GM21737 (cell line): ENCODE results near the gene MRPS22.

Source experiments
- ATAC-seq: cut with Tn5 transposase; IDR thresholded peaks from one replicate; pipeline ENCODE4 v1.9.1; 2021; ENCODE audit warnings: mild to moderate bottlenecking, moderate library complexity; ENCODE audit not compliant: unreplicated experiment

Gene MRPS22

GRCh38 chr3:139311557-139311956, 32.3 kb upstream of the MRPS22 start:
- ATAC-seq, result no peak

GRCh38 chr3:139312416-139312815, 31.4 kb upstream of the MRPS22 start:
- ATAC-seq, result no peak

DNA sequence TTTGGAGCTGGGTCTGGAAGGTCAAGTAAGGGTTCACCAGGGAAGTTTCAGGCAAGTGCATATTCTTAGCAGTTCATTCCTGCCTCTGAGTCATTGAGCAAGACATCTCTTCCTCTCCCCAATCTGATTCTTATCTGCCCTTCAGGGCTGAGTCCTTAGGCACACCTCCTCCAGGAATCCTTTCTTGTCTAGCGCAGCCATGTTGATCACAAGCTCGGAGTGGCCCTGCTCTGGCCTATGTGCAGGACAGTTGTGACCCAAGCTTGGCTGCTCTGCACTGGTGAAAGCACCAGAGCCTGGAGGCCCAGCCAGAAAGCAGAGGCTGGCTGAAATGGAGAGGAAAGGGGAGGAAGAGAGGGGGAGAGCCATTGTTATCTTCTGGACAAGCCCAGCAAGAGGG, 30.9 kb upstream of the MRPS22 start:
- no peak for ATAC-seq

GRCh38 chr3:139313921-139314320, 29.9 kb upstream of the MRPS22 start:
- no peak for ATAC-seq

DNA sequence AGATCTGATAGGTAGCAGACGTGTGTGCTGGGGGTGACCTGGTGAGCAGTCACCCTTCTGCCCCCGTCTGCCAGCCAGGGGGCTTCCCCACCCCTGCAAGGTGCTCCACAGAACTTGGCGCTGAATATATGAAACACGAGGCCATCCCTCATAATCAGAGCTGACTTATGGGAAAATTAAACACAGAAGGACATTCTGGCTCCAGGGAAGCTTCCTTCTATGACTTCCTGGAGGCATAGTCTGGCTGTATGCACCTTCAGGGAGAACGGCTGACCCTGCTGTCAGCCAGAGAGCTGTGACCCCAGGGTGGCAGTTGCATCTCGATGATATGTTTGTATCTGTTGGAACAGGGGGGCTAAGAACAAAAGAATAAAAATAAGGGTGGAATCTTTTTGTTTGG, 26.6 kb upstream of the MRPS22 start:
- ATAC-seq, result no peak

- no peak for ATAC-seq
Measured at GRCh38 chr3:139317660-139318430, 26.0 kb upstream of the MRPS22 start.

DNA sequence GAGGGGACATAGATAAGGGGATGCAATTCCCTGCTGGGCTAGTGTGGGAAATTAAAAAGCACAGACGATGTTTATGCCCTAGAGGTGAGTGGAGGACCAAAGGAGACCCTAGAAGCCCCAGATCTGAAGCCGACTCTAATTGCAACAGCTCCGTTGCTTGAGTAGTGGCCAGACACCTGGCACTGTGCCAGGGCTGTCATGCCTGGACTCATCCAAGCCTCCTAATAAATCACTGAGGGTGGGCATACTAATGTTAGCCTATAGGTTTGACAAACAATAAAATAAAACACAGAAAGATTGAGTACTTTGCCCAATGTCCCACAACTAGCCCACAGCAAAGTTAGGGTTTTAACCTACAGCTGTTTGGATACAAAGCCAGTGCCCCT, 25.4 kb upstream of the MRPS22 start:
- no peak for ATAC-seq

DNA sequence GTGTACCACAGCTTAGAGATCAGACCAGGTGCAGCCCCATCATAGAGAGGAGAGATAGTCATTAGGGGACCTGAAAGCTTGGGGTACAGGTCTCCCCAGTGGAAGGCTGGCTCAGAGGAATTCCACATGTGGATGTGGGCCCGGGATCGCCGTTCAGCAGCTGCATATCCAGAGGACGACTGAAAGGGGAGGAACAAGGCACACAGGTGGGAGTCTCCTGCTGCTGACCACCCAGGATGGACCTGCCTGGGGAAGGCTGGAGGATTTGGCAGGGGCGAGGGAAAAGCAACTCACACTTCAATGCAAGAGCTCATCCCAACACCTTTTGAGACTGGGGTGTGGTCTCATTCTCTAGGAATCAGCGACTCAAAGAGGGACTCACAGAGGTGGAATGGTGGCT, 25.0 kb upstream of the MRPS22 start:
- ATAC-seq, result no peak

GRCh38 chr3:139319428-139320402, 24.1 kb upstream of the MRPS22 start:
- no peak for ATAC-seq

DNA sequence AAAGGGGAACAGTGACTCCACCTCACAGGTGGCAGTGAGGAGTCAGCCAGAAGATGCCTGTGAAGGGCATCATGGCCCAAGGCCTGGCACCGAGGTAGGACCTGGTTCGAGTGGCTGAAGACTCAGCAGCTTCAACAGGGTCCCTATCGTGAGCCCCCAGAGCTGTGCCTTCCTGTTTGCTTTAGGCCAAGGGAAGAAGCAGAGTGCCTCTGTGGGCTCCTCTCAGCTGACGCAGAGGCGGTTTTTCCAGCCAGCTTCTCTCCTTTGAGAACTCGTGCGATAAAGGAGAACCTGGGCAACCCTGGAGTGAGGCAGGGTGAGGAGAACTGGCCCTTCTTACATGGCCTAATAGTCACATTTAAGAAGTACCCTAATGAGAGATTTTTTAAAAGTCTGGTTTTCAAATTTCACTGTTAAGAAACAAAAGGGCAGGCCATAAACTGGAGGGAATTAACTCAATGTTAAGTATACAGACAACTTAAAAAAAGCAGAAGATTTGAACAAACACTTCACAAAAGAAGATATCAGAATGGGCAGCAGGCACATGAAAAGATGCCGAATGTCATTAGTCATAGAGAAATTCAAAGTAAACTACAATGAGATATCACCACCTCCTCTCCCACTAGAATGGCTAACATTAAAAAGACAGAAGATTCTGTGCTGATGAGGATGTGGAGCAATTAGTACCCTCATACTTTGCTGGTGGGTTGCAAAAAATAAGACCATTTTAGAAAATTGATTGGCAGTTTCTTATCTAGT, 23.1 kb upstream of the MRPS22 start:
- no peak for ATAC-seq

- no peak for ATAC-seq
Measured at GRCh38 chr3:139322346-139322745, 21.5 kb upstream of the MRPS22 start.

- no peak for ATAC-seq
Measured at GRCh38 chr3:139323146-139323545, 20.7 kb upstream of the MRPS22 start.

GRCh38 chr3:139324456-139324855, 19.4 kb upstream of the MRPS22 start:
- no peak for ATAC-seq

DNA sequence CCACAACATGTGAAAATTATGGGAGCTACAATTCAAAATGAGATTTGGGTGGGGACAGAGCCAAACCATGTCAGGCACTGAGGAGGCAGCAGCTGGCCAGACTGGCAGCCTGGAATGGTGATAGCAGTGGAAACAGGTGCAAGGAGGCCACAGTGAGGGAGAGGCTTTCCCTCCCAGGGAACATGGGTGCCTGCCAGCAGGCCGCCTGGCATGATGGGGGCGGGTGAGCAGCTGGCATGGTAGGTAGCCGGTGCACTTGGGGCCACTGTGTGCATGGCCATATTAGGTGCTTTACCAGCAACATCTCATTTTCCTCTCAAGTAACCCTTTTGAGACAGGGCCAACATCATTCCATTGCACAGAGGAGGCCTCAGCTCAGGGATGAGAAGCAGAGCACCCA, 18.3 kb upstream of the MRPS22 start:
- ATAC-seq, result no peak

- ATAC-seq, result no peak
Measured at GRCh38 chr3:139326131-139326530, 17.7 kb upstream of the MRPS22 start.

GRCh38 chr3:139326707-139327106, 17.1 kb upstream of the MRPS22 start:
- ATAC-seq, result no peak

- no peak for ATAC-seq
Measured at GRCh38 chr3:139327231-139327630, 16.6 kb upstream of the MRPS22 start.

DNA sequence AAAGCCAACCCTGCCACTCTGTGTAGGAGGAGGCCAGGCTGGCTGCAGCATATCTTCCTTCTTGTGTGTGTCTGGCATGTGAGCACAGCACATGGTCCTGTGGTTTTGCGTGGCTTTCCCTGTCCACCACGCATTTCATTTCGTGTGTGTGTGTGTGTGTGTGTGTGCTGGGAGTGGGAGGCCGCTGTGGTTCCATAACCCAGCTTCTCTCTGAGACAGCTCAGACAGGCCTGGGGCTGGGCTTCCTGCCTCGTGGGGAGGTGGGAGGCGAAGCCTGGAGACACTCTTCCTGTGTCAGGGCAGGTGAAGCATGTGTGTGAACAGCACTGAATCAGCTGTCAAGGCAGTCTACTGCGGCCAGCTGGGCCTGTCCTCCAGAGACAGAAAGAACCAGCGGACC, 16.0 kb upstream of the MRPS22 start:
- ATAC-seq, result no peak

- ATAC-seq, result no peak
Measured at GRCh38 chr3:139328356-139328755, 15.5 kb upstream of the MRPS22 start.

DNA sequence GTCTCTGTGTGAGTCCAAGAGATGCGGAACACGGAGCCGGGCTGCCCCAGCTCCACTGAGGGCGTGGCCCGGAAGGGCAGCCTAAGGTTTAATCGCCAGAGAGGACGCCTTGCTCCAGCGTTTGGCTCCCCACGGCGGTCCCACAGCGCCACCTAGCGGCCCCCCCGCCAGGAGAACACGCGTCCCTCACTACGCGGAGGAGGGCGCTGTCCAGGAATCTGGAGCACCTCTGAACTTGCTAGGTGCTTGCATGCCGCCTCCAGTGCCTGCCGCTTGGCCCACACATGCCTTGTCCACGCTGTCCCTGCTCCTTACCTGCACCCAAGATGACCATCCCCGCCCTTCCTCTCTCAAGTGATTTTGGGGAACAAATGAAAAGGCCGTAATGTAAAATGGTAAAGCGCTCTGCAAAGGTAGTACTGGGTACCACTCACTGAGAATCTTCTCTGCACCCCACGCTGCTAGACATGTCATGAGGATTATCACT, 14.4 kb upstream of the MRPS22 start:
- peak; percentile 96 for ATAC-seq

- ATAC-seq, result no peak
Measured at GRCh38 chr3:139332092-139332491, 11.7 kb upstream of the MRPS22 start.
